Uterus (tissue), 2 donors: Measurements from ENCODE around the gene CELF4.

Experiments
- CTCF ChIP-seq, 4 experiments: fragments of 200-600 bp in 2 of 4; fragments of 450-650 bp in 2 of 4; sonication (generic) in 2 of 4; IDR thresholded peaks; one replicate each; pipeline ENCODE4 v1.5.1; 2016 to 2019; ENCODE audit warnings: antibody characterized with exemption in 4 of 4, mild to moderate bottlenecking in 2 of 4, moderate library complexity in 1 of 4
- POLR2A ChIP-seq, 2 donors: fragments of 450-650 bp; IDR thresholded peaks; one replicate each; pipeline ENCODE4 v1.6.1; 2016; ENCODE audit warnings: antibody characterized with exemption in 2 of 2, mild to moderate bottlenecking in 1 of 2, moderate library complexity in 1 of 2

GRCh38 chr18:37403788-37404187, 161.8 kb downstream of the CELF4 start:
- no peak for TF ChIP-seq CTCF (IDR thresholded peaks at IDR 0.05)
- TF ChIP-seq POLR2A (IDR thresholded peaks at IDR 0.05) = no peak
